NCI-H446 treated with DMSO at 0.1 percent for 48 hours (cell line): Measurements from ENCODE around the gene DLGAP4.
"Not testable (repeated sequence)": the region's sequence is repeated elsewhere in the genome, so short reads cannot be mapped to it uniquely, and the experiment has no call there.

Experiments
- DNase-seq: peaks from one replicate; lab custom pipeline; 2025; lab: John Stamatoyannopoulos, UW

DLGAP4 gene

DNA sequence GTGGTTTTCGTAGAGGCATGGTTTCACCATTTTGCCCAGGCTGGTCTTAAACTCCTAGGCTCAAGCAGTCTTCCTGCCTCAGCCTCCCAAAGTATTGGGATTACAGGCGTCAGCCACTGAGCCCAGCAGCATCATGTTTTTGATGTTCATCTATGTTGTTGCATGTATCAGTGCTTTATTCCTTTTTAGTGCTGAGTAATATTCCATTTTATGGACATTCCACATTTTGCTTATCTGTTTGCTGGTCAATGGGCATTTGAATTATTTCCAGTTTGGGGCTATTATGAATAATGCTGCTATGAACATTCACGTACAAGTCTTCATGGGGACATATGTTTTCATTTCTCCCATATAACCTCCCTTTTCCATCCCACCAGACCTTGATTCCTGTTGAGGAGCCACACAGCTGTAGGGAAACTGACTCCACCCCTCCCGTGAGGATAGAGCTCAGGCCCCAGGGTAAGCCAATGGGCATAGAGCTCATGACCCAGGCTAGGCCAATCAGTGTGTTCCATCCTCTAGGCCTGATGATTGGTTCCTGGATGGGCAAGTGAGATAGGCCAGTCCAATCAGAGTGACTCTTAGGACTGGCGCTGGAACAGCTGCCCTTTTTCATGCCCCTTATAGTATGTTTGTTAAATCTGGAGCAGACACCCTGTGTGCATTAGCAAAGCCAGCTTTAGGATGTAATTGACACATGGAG lies 49.5 kb downstream of the DLGAP4 start:
- no peak for DNase-seq

DNA sequence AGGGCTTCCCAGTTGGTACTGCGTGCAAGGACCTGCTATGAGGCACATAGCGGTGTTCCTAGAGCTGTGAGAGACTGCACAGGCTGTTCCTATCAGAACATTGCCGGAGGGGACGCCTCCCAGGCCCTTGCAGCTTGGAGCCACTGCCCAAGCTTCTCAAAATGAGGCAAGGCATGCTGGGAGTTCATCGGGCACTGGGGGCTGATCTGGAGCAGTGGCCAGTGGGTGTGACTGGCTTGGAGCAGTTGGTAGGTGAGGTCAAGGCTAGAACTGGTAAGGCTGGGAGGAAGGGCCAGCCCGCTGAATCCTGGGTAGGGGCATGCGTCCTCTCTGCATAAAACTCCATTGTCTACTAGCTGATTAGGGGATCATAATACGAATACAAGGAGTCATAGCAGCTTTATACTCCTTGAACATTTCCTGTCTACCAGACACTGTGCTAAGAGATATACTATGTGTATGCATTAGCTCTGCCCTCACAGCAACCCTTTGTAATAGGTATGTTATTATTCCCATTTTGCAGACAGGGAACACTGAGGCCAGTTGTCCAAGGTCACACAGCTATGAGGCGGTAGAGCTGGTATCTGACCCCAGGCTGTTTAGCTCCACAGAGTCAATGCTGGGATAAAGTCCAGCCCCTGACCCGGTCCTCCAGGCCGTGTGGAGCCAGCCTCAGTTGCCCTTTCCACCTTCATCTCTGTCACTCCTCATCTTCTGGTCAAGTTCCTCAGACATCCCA lies 53.7 kb downstream of the DLGAP4 start:
- DNase-seq, result no peak

DNA sequence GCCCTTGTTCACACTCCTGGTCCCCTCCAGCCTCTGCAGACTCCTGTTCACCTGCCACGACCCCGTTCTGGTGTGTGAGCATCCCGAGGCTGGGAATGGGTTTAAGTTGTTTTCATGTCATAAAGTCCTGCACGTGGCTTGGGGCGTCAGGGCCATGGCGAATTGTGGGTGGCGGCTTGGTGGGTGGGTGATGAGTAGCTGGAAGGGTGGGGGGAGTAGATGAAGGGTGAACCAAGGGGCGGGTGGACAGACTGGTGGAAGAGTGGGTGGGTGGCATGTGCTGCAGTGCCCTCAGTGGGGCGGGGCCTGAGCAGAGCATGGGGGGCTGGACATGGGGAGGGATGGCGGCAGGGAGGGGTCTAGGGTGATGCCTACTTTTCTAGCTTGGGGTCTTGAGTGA lies 54.3 kb downstream of the DLGAP4 start:
- DNase-seq, result no peak

DNA sequence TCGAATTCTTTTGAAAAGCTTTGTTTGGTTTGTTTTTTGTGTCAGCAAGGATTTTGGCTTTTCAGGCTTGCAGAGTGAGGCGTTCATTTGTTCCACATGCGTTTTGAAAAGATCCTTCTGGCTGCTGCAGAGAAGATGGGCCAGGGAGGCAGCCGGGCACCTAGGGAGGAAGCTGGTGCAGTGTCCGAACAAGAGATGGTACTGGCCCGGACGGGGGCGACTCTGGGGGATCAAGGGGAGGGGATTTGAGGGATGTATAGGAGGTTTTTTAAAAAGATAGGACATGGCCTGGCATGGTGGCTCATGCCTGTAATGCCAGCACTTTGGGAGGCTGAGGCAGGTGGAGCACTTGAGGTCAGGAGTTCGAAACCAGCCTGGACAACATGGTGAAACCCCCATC lies 55.3 kb downstream of the DLGAP4 start:
- DNase-seq, result no peak

DNA sequence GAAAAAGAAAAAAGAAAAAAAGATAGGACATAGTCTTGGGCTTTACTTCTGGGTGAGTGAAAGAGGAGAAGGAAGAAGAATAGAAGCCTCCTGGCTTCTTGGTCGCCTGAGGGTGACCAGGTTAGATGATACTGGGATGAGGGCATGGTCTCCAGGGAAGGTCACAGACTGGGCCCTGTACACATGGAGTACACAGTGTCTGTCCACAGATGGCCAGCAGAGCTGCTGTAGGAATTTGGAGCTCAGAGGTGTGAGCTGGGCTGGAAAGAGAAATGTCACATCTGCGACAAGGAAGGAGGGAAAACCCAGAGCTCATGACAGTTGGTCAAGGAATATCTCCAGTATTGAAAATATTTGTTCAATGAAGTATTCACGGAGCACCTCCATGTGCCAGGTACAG lies 56.1 kb downstream of the DLGAP4 start:
- no peak for DNase-seq

DNA sequence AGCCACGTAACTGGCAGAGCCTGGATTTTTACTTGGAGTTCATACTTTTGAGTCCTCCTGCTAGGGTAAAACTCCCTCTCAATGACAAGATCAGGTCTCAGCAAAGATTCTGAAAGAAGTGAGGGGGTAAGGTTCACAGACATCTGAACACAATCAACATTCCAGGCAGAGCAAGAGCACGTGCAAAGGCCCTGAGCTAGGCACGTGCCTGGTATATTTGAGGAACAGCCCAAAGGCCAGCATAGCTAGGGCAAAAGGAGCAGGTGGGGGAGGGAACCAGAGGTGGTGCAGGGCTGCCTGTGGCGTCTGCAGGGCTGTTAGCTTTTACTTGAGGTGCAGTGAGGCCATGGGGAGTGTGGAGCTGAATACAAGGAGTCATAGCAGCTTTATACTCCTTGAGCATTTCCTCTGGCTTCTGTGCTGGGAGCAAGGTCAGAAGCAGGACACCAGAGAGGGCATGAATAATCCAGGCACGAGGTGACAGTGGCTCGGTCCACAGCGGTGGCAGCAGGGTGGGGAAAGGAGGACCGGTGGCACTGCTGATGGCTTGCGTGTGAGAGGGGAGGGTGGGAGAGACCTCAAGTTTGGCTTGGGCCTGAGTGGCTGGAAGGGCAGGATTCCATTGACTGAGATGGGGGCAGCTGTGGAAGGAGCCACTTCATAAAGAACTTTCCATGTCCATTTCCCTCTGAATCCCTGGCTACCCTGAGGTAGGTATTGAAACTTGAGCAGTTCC lies 57.0 kb downstream of the DLGAP4 start:
- no peak for DNase-seq

DNA sequence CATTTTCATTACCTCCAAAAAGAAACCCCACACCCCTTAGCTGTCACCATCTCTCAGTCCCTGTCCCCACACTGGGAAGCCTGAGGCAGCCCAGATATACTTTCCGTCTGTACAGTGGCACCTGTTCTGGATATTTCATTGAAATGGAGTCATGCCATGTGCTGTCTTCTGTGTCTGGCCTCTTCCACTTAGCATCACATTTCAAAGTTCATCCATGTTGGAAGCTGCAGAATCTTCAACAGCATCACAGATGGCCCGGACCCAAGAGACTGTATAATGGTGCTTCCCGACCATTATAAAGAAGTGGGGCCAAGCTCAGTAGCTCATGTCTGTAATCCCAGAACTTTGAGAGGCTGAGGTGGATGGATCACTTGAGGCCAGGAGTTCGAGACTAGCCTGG lies 58.4 kb downstream of the DLGAP4 start:
- no peak for DNase-seq

DNA sequence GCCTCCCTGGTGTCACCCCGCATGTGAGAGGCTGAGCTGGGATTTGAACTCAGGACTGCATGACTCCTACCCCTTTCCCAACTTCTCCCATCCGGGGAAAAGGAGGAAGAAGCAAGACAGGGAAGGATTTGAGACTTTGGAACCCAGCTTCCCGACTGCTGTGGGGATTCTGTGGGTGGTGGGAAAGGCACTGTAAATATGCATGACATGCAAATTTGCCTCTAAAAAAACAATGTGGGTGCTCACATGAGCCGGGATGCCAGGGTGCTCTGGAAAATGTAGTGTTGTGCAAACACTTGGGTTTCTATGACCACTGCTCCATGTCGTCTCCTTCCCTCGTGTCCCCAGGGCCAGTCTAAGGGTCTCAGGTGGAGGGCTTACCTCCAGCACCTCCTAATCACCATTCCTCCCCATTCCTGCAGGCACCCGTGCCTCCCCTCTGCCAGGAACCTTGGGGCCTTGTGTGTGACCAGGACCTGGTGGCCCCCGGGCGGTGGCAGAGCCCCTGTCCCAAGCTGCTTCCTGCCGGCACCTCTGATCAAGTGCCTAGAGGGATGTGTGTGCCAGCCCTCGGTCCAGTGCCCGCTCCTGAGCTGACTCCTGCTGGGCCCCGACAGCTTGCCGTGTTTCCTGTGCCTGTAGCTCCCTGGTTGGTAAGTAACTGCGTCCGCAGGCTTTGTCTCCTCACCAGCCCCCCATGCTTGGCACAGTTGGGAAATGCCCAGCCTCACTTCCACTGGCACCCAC lies 60.7 kb downstream of the DLGAP4 start:
- DNase-seq, result no peak

DNA sequence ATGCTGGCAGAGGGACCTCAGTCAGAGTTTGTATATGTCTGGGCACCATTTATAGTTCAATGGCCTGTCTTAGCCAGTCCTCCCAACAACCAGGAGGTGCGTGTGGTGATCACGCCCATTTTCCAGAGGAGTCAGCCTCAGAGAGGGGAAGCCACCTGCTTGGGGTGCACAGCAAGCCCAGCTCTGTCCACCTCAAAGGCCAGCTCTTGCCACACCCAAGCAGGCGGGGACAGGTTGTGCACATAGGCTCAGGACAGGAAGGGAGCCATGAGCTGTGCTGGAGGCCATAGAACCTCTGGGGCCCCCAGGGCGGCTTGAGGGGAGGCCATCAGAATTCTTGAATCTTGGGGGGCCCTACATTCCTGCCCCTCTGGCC lies 61.2 kb downstream of the DLGAP4 start:
- no peak for DNase-seq

DNA sequence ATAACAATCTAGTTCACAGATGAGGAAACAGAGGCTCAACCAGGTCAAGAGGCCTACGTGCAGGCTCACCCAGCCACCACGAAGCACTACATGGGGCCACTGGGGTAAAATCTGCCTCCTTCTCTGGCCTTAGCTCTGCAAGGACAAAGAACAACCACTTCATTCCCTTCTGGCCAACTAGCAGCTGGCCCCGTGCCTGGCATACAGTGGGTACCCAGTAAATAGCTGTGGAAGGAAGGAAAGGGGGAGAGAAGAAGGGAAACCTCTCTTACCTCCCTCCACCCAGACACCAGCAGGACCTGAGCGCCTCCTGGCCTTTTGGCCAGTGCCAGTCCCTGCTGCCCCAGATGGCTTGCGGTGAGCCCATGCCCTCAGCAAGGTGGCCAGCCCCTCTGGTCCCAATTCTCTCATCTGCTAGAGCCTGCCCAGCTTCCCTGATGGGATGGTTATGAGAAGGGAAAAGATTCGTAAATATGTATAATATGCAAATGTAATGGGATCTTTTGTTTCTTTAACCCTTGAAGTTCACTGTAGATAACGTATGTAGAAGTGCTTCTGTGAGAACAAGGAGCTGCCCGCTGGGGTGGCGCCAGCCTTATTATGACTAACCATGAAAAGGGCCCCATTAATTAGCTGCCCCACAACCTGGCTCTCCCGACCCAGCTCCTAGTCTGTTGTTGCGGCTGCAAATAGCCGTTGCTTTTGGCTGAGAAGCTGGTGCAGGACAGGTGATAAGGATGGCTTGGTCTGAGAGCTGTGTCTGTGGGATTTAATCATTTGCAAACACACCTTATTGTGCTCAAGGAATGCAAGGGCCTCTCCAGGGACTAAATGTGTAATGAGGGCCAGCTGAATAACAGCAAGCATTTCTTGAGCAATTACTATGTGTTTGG lies 62.0 kb downstream of the DLGAP4 start:
- no peak for DNase-seq

DNA sequence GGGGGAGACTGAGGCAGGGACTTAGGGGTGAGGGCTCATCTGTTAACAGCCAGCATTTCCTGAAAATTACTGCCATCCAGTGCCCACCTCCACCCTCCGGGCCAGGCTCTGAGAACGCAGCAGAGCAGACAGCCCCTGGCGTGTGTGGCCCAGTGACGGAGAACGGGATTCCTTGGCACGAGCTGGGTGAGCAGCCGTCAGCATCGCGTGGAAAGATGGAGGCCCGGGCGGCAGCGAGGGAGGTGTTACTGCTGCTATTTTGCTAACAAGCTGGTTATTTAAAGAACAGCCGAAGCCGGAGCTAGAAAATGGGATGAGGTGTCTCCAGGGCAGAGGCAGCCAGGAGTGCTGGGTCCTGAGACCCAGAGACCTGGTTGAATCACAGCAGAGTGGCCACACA lies 62.7 kb downstream of the DLGAP4 start:
- DNase-seq, result no peak

DNA sequence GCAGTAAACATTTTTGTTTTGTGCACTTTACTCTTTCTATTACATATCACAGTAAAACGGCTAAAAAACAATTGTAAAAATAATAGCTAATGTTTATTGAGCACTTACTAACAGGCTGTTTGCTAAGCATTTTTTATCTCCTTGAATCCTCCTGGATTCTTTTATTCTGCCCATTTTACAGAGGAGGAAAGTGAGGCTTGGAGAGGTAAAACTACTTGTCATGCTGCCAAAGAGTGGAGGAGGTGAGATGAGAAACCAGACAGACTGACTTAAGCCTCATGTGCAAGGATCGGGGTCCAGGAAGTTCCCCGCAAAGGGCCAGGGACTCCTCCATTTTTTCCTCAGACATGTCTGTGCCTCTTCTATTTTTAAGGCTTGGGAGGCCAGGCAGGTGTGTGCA lies 63.6 kb downstream of the DLGAP4 start:
- no peak for DNase-seq

DNA sequence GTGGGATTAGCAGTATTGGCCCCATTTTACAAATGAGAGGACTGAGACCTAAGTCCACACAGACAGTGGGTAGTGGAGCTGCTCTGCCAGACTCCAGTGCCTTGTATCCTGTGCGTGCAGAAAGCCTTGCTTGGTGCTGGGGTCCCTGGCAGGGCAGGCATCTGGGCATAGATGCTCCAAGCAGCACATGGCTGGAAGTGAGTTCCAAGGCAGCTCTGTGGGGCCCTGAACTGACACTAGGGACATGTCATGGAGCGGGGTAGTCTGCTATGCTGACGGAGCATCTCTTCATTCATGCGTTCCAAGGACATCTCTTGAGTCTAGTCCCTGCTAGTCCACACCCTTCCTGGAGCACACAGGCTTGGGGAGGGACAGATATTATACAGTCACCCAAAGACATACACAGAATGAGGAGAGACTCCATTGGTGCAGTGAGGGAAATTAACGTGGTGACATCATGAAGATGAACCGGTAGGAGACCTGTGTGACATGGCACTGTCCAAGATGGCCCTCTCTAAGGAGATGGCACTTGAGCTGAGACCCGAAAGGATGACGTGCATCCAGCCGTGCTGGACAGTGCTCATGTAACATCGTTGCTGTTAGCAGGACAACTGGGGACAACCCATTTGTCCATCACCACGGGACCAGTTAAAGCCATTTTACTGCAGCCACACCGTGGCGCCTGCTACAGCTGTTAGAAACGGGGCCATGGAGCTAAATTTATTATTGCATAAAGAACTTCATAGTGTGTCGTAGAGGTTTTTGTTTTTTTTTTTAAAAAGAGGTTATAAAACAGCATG lies 65.1 kb downstream of the DLGAP4 start:
- no peak for DNase-seq

DNA sequence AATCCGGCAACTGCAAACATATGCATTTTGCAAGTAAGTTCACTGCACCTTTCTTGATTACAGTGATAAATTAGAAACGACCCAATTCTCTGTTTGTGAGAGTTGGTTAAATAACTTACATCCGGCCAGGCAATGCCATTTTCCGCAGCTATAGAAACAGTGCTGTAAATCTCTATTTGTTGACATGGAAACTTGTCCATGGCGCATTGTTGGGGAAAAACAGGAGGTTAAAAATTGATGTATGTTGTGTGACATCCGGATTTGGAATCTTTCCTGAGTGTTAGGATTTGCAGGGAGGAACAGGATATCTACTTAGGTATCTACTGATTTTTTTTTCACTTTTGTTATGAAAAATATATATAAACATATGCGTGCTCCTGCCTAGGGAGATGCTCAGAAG lies 66.5 kb downstream of the DLGAP4 start:
- no peak for DNase-seq

DNA sequence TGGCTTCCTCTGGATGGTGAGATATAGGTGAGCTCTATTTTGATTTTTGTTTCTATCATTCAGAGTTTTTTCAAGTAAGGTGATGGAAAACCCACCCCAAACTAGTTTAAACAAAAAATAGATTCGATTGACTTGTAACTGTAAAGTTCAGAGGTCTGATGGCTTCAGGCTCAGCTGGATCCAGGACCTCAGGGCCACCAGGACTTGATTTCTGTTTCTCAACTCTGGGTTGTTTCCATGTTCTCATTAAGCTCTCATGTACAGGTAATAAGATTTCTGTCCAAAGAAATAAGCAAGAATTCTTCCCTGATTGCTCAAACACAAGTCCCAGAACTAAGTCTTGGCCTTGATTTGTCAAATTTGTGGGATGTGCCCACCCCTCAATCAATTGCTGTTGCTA lies 67.0 kb downstream of the DLGAP4 start:
- DNase-seq, result no peak

DNA sequence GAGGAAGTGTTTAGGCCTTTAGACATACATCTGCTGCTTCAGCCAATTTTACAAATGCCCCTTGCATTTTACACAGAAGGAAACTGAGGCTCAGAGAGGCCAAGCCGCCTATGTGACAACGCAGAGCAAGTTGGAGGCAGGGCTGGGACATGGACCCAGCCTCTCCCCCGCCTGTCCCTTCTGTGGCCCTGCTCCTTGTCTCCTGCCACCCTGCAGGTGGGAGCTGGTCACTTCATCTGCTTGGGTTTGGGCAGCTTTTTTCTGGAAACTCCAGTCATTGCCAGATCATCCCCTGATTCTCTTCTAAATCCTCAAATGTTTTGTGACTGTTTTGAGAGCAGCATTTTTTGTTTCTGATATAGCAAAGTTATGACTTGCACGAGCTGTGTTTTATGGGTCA lies 68.9 kb downstream of the DLGAP4 start:
- no peak for DNase-seq

DNA sequence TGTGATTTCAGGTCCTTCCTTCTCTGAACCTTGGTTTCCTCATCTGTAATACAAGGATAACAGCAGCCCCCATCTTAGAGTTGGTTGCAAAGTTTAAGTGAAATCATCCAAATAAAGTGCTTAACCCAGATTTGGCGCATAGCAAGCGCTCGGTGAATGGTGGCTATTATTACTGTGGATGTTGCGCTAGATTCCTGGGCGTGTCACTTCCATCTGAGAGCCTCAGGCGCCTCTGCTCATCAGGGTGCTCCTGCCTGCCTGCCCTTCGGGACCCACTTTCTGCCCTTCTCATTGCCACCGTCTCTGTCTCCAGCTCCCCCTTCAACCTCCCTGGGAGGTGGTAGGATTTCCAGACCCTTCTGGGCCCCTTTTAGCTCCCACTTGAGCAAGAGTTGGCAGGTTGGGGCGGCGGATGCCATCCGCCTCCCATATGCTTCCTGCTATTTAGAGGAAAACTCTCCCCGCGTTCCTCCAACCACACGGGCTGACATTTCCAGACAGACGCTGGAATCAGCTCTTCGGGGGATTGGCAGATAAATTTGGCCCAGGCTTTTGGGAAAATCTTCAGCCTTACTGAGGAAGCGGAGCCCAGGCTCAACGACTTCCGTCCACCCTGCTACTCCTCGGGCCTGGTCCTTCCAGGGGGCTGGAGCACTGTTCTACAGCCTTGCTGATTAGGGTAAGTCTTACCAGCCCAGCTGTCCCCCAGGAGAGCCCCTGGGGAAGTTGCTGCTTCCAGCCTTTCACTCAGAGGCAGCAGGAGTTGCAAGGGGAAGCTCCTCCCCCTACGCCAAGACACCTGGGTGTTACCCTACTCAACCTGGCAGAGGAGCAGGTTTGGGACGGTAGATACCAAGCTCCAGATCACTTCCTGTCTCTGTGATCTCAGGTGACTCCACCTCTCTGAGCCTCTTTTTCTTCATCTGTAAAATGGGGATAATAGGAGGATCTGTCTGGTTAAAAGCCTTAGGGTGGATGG lies 71.5 kb downstream of the DLGAP4 start:
- DNase-seq, result no peak

DNA sequence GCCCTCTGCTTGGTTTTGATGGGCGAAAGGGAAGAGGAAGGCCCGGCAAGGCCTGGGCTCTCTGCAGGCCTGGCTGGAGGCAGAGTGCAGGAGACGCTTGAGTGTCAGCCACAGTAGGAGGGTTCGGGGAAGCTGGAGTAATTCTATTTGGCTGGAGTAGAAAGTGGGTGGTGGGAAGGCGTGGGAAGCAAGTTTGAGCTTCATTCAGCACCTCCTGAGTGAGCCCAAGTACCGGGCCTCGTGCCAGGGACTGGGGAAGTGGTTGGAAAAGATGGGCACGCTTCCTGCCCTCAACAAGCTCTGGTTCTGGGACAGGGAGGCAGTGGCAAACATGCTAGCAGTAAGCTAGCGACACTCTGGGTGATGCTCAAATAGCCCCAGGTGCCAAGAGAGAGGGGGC lies 72.5 kb downstream of the DLGAP4 start:
- DNase-seq, result no peak

DNA sequence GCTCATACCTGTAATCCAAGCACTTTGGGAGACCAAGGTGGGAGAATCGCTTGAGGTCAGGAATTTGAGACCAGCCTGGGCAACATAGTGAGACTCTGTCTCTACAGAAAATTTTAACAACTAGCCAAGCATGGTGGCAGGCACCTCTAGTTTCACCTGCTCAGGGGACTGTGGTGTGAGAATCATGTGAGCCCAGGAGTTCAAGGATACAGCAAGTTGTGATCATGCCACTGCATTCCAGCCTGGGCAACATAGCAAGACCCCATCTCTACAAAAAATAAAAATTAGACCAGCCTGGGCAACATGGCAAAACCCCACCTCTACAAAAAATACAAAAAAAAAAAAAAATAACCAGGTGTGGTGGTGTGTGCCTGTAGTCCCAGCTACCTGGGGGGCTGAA lies 73.8 kb downstream of the DLGAP4 start:
- DNase-seq, result not testable (repeated sequence)
